T-cell (primary cell): ENCODE data around the gene KRTAP4-1. TPM values are rescaled to one million over a fixed set of nuclear protein-coding genes. Genes with fewer than 3 reads are reported as not detected.
A peak's percentile ranks its signal among the peaks of the same experiment; 100 is the strongest.

ENCODE experiments used
- ATAC-seq, 4 experiments: fragments of 200-7000 bp in 3 of 4; fragments of 150-1000 bp in 1 of 4; cut with Tn5 transposase; replicated peaks in 1 of 4; 1 replicate in 3 of 4; 2 replicates in 1 of 4; pipeline ENCODE4 v1.10.0; 2021; ENCODE audit warnings: moderate library complexity in 3 of 4, mild to moderate bottlenecking in 2 of 4, moderate number of reproducible peaks in 1 of 4
- CTCF ChIA-PET, 2 donors: fragments of 300-600 bp; sonication (Branson Sonifier 250); formaldehyde crosslinking; loops; one replicate each; lab custom pipeline; 2022; ENCODE audit warnings: antibody characterized with exemption in 2 of 2; lab: Charles Lee
- POLR2A ChIA-PET, 2 donors: fragments of 300-600 bp; sonication (Branson Sonifier 250); formaldehyde crosslinking; loops; one replicate each; lab custom pipeline; 2022; ENCODE audit warnings: antibody characterized with exemption in 2 of 2; lab: Charles Lee
- DNase-seq, 35 experiments: peaks; one replicate each; pipeline versions ENCODE4 v3.0.0 to v3.0.0-alpha.2; 2013 to 2023
- H3K27ac ChIP-seq: one replicate; pipeline ENCODE4 v1.5.1; 2013; ENCODE audit warnings: low read length
- H3K27me3 ChIP-seq, 2 experiments: replicated peaks in 1 of 2; 1 replicate in 1 of 2; 2 replicates in 1 of 2; pipeline versions ENCODE4 v1.6.1 to v1.7.0; 2013; ENCODE audit warnings: low read length in 1 of 2, mixed read lengths in 1 of 2; ENCODE audit not compliant: control insufficient read depth in 2 of 2, insufficient read depth in 2 of 2; ENCODE audit errors: extremely low read depth in 1 of 2
- H3K36me3 ChIP-seq, 2 donors: 1 replicate in 1 of 2; 2 replicates in 1 of 2; pipeline versions ENCODE4 v1.6.1 to v1.7.0; 2013; ENCODE audit warnings: low read length in 1 of 2; ENCODE audit not compliant: control insufficient read depth in 2 of 2, insufficient read depth in 1 of 2; ENCODE audit errors: extremely low read depth in 1 of 2
- H3K4me1 ChIP-seq, 2 experiments: 1 replicate in 1 of 2; 2 replicates in 1 of 2; pipeline versions ENCODE4 v1.6.1 to v1.7.0; 2013; ENCODE audit warnings: low read length in 2 of 2, mixed read lengths in 1 of 2; ENCODE audit not compliant: insufficient read depth in 2 of 2, control insufficient read depth in 1 of 2; ENCODE audit errors: extremely low read depth in 1 of 2
- H3K4me3 ChIP-seq, 2 donors: 1 replicate in 1 of 2; 2 replicates in 1 of 2; pipeline versions ENCODE4 v1.5.1 to v1.7.0; 2013; ENCODE audit warnings: mild to moderate bottlenecking in 2 of 2, low read length in 1 of 2, moderate library complexity in 1 of 2; ENCODE audit not compliant: control insufficient read depth in 1 of 2; ENCODE audit errors: extremely low read depth in 1 of 2
- H3K9me3 ChIP-seq: 2 replicates; pipeline ENCODE4 v1.7.0; 2013
- H3K27ac Mint-ChIP-seq, 2 donors: one replicate each; pipeline ENCODE4 v1.8.0; 2020 to 2021; ENCODE audit warnings: mild to moderate bottlenecking in 2 of 2, mixed read lengths in 2 of 2
- H3K27me3 Mint-ChIP-seq, 2 donors: one replicate each; pipeline ENCODE4 v1.8.0; 2021 to 2022; ENCODE audit warnings: mixed read lengths in 2 of 2
- H3K36me3 Mint-ChIP-seq: one replicate; pipeline ENCODE4 v1.8.0; 2021; ENCODE audit warnings: mixed read lengths
- H3K4me1 Mint-ChIP-seq, 3 donors: one replicate each; pipeline ENCODE4 v1.8.0; 2020 to 2022; ENCODE audit warnings: mixed read lengths in 3 of 3, mild to moderate bottlenecking in 1 of 3
- H3K4me3 Mint-ChIP-seq, 3 donors: one replicate each; pipeline ENCODE4 v1.8.0; 2020 to 2022; ENCODE audit warnings: mild to moderate bottlenecking in 3 of 3, mixed read lengths in 3 of 3, moderate library complexity in 3 of 3
- H3K9me3 Mint-ChIP-seq, 3 donors: one replicate each; pipeline ENCODE4 v1.8.0; 2020 to 2022; ENCODE audit warnings: mixed read lengths in 3 of 3
- WGBS: methylation state at CpG from one replicate; pipeline ENCODE4 v1.1.5; 2013; ENCODE audit warnings: missing lambda C conversion rate; ENCODE audit not compliant: insufficient coverage; 5-methylcytosine and 5-hydroxymethylcytosine counted together
- total RNA-seq, 35 experiments: library from RNA in 6 of 35; stranded (reverse) in 6 of 35; fragments of 120-200 nt in 1 of 35; gene quantifications; one replicate each; pipeline versions ENCODE4 v1.2.1 to v1.2.4 and lab custom pipeline; 2013 to 2026

Gene KRTAP4-1
- total RNA-seq, 5 donors from 2014 or later (not counting 1 experiment from before 2014, with no cell fraction given): not detected

DNA sequence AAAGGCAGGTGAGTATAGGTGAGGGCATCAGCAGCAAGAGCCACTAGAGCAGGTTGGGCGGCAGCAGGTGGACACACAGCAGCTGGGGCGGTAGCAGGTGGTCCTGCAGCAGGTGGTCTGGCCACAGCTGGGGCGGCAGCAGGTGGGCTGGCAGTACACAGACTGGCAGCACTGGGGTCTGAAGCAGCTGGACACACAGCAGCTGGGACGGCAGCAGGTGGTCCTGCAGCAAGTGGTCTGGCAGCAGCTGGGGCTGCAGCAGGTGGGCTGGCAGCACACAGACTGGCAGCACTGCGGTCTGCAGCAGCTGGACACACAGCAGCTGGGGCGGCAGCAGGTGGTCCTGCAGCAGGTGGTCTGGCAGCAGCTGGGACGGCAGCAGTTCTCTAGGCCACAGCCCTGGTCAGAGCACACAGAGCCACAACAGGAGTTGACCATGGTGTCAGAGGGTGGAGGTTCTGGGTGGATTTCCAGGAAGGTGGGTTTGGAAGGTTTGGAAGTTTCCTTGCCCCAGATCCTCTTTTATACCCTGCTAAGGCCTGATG lies 6.9 kb downstream of the KRTAP4-1 start, which contains the start of gene KRTAP4-2:
Gene KRTAP4-2 (minus strand): TSS at position 495 of the 545 bp plus-strand sequence. CDS start 57 bp downstream, at position 438.
- ATAC-seq (no peak), DNase-seq (no peak)
- H3K4me3 ChIP-seq: no peak within 1 kb of the TSS
- Mint-ChIP-seq H3K36me3 (no peaks in the 10 kb centered on the region), H3K4me3 (no peak within 1 kb of the TSS), H3K27ac (peak within 1 kb of the TSS in 1 of 2 donors; percentile 44), H3K9me3 (no peaks in the 10 kb centered on the region), H3K4me1 (peaks cover 0 to 7% (median 6%) of the 10 kb centered on the region in 3 donors), H3K27me3 (no peaks in the 10 kb centered on the region)
- H3K27me3 ChIP-seq: peaks cover 0 to 4% of the 10 kb centered on the region in 2 experiments
- H3K9me3 ChIP-seq: no peaks in the 10 kb centered on the region
- ChIA-PET CTCF (no interaction called here), POLR2A (no interaction called here)
- no peaks in the 10 kb centered on the region for H3K4me1 ChIP-seq
- no peak within 1 kb of the TSS for H3K27ac ChIP-seq
- H3K36me3 ChIP-seq: no peaks in the 10 kb centered on the region
- 93% methylated on average over 6 of the region's 7 CpGs for WGBS

GRCh38 chr17:41176744-41177387 lies 7.8 kb downstream of the KRTAP4-1 start:
- ATAC-seq (no peak), DNase-seq (no peak)
- H3K4me1 ChIP-seq: no peaks in the 10 kb centered on the region
- Mint-ChIP-seq H3K27me3 (peaks cover 0 to 4% of the 10 kb centered on the region in 2 donors), H3K36me3 (no peaks in the 10 kb centered on the region), H3K4me3 (no peak overlapping the region), H3K27ac (peak overlapping the region in 1 of 2 donors; percentile 44), H3K4me1 (peaks cover 0 to 11% (median 7%) of the 10 kb centered on the region in 3 donors), H3K9me3 (no peaks in the 10 kb centered on the region)
- no peaks in the 10 kb centered on the region for H3K36me3 ChIP-seq
- H3K9me3 ChIP-seq: no peaks in the 10 kb centered on the region
- H3K27me3 ChIP-seq: peaks cover 0 to 4% of the 10 kb centered on the region in 2 experiments
- POLR2A ChIA-PET: no interaction called here
- H3K27ac ChIP-seq: no peak overlapping the region
- H3K4me3 ChIP-seq: no peak overlapping the region
- CTCF ChIA-PET: no interaction called here
- WGBS: no CpG with 5 or more reads among the region's 3 CpGs

GRCh38 chr17:41171886-41172285 lies 12.8 kb downstream of the KRTAP4-1 start:
- H3K4me1 ChIP-seq: no peaks in the 10 kb centered on the region
- peaks cover 0 to 11% (median 4%) of the 10 kb centered on the region in 3 donors for H3K4me1 Mint-ChIP-seq
- H3K36me3 Mint-ChIP-seq: no peaks in the 10 kb centered on the region
- DNase-seq (no peak), ATAC-seq (no peak)
- H3K36me3 ChIP-seq: no peaks in the 10 kb centered on the region
- H3K27ac Mint-ChIP-seq: no peak overlapping the region
- H3K9me3 ChIP-seq: no peaks in the 10 kb centered on the region
- no peak overlapping the region for H3K4me3 Mint-ChIP-seq
- ChIA-PET CTCF (no interaction called here), POLR2A (interaction anchor here in 1 of 2 donors (0.7 kb wide), 1 partner anchor 199 kb away, joined by 6 read pairs; no protein-coding TSS in a partner anchor)
- no peak overlapping the region for H3K27ac ChIP-seq
- H3K27me3 ChIP-seq: peaks cover 0 to 3% of the 10 kb centered on the region in 2 experiments
- no peaks in the 10 kb centered on the region for H3K9me3 Mint-ChIP-seq
- H3K27me3 Mint-ChIP-seq: peaks cover 0 to 4% of the 10 kb centered on the region in 2 donors
- no peak overlapping the region for H3K4me3 ChIP-seq
- 81% methylated on average over 2 of the region's 2 CpGs for WGBS

DNA sequence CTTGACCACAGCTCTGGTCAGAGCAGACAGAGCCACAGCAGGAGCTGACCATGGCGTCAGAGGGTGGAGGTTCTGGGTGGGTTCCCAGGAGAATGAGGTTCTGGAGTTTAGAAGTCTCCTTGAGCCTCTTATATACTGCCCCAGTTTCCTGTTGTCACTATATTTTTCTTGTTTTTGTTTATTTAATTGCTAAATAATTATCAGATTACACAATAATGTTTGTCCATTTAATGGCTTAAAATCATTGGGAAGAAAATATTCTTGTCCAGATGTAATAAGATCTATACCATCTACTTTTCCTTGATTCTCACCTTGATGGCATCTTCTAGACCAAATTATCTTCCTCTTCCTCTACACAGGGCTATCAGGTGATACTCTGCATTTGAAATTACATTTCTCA lies 16.6 kb downstream of the KRTAP4-1 start, which contains the start of gene KRTAP4-3:
Gene KRTAP4-3 (minus strand): TSS at position 101 of the 400 bp plus-strand sequence. CDS start 49 bp downstream, at position 52.
- Histone ChIP-seq H3K27me3 (peaks cover 0 to 2% of the 10 kb centered on the region in 2 experiments), H3K4me3 (no peak within 1 kb of the TSS), H3K4me1 (no peaks in the 10 kb centered on the region), H3K36me3 (no peaks in the 10 kb centered on the region), H3K9me3 (no peaks in the 10 kb centered on the region), H3K27ac (no peak within 1 kb of the TSS)
- Mint-ChIP-seq H3K4me3 (no peak within 1 kb of the TSS), H3K27ac (no peak within 1 kb of the TSS), H3K4me1 (peaks cover 0 to 5% (median 0%) of the 10 kb centered on the region in 3 donors), H3K36me3 (no peaks in the 10 kb centered on the region), H3K9me3 (no peaks in the 10 kb centered on the region), H3K27me3 (peaks cover 0 to 4% of the 10 kb centered on the region in 2 donors)
- ChIA-PET CTCF (no interaction called here), POLR2A (no interaction called here)
- no peak for ATAC-seq
- WGBS: no CpG with 5 or more reads among the region's 1 CpG
- DNase-seq: no peak

- ChIA-PET POLR2A (no interaction called here), CTCF (no interaction called here)
- Mint-ChIP-seq H3K4me1 (peaks cover 0 to 5% (median 0%) of the 10 kb centered on the region in 3 donors), H3K4me3 (no peak overlapping the region), H3K9me3 (no peaks in the 10 kb centered on the region), H3K27me3 (peaks cover 0 to 4% of the 10 kb centered on the region in 2 donors), H3K27ac (no peak overlapping the region), H3K36me3 (no peaks in the 10 kb centered on the region)
- WGBS: 91% methylated on average over 7 of the region's 7 CpGs
- Histone ChIP-seq H3K36me3 (no peaks in the 10 kb centered on the region), H3K27me3 (peaks cover 0 to 2% of the 10 kb centered on the region in 2 experiments), H3K4me3 (no peak overlapping the region), H3K4me1 (no peaks in the 10 kb centered on the region), H3K9me3 (no peaks in the 10 kb centered on the region), H3K27ac (no peak overlapping the region)
- no peak for ATAC-seq
- no peak for DNase-seq
These were observed 17.1 kb downstream of the KRTAP4-1 start for GRCh38 chr17:41167561-41167960.

DNA sequence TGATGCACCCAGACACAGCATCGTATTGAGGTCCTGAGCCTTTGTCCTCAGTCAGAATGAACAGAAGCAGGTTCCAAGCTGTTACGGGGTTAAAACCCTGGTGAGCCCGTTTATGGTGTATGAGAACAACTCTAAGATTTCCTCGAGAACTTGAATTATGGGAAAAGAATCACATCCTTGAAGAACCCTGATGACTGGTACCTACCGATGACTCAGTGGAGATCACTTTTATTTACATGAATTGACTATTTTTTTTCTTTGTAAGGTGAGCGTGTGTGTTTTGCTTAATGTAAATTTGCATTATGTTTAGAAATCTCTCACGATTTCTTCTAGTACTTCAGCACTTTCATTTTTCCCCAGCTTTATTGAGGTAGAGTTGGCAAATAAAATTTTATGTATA lies 20.9 kb downstream of the KRTAP4-1 start:
- no peaks in the 10 kb centered on the region for H3K36me3 Mint-ChIP-seq
- CTCF ChIA-PET: no interaction called here
- no peak for ATAC-seq

More for the DNA sequence above, 20.9 kb downstream of the KRTAP4-1 start:
- H3K4me3 ChIP-seq: no peak overlapping the region
- peaks cover 0 to 9% of the 10 kb centered on the region in 2 experiments for H3K27me3 ChIP-seq
- 83% methylated on average over 1 of the region's 7 CpGs for WGBS
- H3K36me3 ChIP-seq: no peaks in the 10 kb centered on the region
- H3K27ac ChIP-seq: no peak overlapping the region
- Mint-ChIP-seq H3K27ac (no peak overlapping the region), H3K4me1 (no peaks in the 10 kb centered on the region), H3K9me3 (no peaks in the 10 kb centered on the region), H3K4me3 (no peak overlapping the region), H3K27me3 (peaks cover 4 to 10% of the 10 kb centered on the region in 2 donors)
- no peaks in the 10 kb centered on the region for H3K9me3 ChIP-seq
- no peak for DNase-seq
- no peaks in the 10 kb centered on the region for H3K4me1 ChIP-seq
- POLR2A ChIA-PET: no interaction called here
